HepG2 (cell line): ENCODE data around the gene FIS1.

Experiments
- EP300 ChIP-seq, 3 experiments: sonication (generic) in 1 of 3; formaldehyde crosslinking in 1 of 3; IDR thresholded peaks; 2 replicates each; pipeline versions ENCODE4 v1.5.1 to v1.6.1; 2011 to 2020; ENCODE audit warnings: low read depth in 2 of 3, low read length in 2 of 3, borderline replicate concordance in 1 of 3, improper control_type of control experiment in 1 of 3, mild to moderate bottlenecking in 1 of 3, missing genetic modification reagents in 1 of 3, moderate library complexity in 1 of 3
- HOXA7 ChIP-seq: sonication (generic); formaldehyde crosslinking; IDR thresholded peaks from 2 replicates; pipeline ENCODE4 v1.8.1; 2022; ENCODE audit warnings: mild to moderate bottlenecking, missing genetic modification reagents, moderate library complexity
- POLR2A ChIP-seq, 2 experiments: IDR thresholded peaks; 2 replicates each; pipeline ENCODE4 v1.6.1; 2011; ENCODE audit warnings: low read depth in 2 of 2, low read length in 2 of 2, mild to moderate bottlenecking in 1 of 2, moderate library complexity in 1 of 2; ENCODE audit not compliant: insufficient read depth in 1 of 2
- RBAK ChIP-seq: sonication (generic); formaldehyde crosslinking; IDR thresholded peaks from 2 replicates; pipeline ENCODE4 v1.5.1; 2020; ENCODE audit warnings: mild to moderate bottlenecking, missing genetic modification reagents
- SAFB2 ChIP-seq: sonication (generic); formaldehyde crosslinking; IDR thresholded peaks from 2 replicates; pipeline ENCODE4 v1.5.1; 2020; ENCODE audit warnings: missing genetic modification reagents, low read depth, mild to moderate bottlenecking, borderline replicate concordance
- SUZ12 ChIP-seq: fragments of 150-350 bp; IDR thresholded peaks from 2 replicates; pipeline ENCODE4 v1.6.1; 2014; ENCODE audit warnings: low read depth, low read length
- TF ChIP-seq, protein P1 (sequence below): IDR thresholded peaks from 2 replicates; pipeline ENCODE4 v1.6.1; 2016; ENCODE audit warnings: control low read depth
- TF ChIP-seq, protein P2 (sequence below): IDR thresholded peaks from 2 replicates; pipeline ENCODE4 v1.6.1; 2016; ENCODE audit warnings: low read depth, borderline replicate concordance
- TF ChIP-seq, protein P3 (sequence below): IDR thresholded peaks from 2 replicates; pipeline ENCODE4 v1.6.1; 2016
- TF ChIP-seq, protein P4 (sequence below): sonication (generic); formaldehyde crosslinking; IDR thresholded peaks from 2 replicates; pipeline ENCODE4 v1.5.0; 2020; ENCODE audit warnings: mild to moderate bottlenecking, missing genetic modification reagents, moderate library complexity

DNA sequence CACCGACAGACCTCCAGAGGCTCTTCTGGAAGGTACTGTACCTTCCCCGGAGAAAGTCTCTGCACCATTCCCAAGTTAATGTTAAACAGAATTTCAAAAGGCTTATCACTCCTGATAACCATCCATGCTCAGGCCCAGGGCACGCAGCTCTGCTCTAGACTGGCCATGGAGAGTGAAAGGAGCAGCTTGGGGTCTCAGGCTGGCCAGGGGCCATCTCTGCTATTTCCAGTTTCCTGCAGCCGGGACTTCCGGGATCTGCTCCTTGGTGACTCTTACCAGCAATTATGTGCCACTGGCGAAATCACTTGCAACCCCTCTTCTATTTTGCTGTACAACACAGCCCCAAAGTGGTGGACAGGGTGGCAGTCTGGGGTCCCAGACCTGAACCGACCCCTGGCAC, 13.2 kb downstream of the FIS1 start:
- TF ChIP-seq POLR2A (IDR thresholded peaks at IDR 0.05; ENCODE audit: insufficient read depth in 1 of 2, low read depth in 2 of 2, low read length in 2 of 2) (peak in 1 of 2 experiments; percentile 26; a peak in 1 of 4 replicates), EP300 (IDR thresholded peaks at IDR 0.05; ENCODE audit: low read depth in 2 of 2, low read length in 2 of 2) (no peak), EP300 (CRISPR knock-in tag; IDR thresholded peaks at IDR 0.05; ENCODE audit: borderline replicate concordance) (no peak), HOXA7 (no peak), RBAK (CRISPR knock-in tag) (no peak), SUZ12 (no peak), SAFB2 (no peak)
- TF ChIP-seq, protein P1, sequence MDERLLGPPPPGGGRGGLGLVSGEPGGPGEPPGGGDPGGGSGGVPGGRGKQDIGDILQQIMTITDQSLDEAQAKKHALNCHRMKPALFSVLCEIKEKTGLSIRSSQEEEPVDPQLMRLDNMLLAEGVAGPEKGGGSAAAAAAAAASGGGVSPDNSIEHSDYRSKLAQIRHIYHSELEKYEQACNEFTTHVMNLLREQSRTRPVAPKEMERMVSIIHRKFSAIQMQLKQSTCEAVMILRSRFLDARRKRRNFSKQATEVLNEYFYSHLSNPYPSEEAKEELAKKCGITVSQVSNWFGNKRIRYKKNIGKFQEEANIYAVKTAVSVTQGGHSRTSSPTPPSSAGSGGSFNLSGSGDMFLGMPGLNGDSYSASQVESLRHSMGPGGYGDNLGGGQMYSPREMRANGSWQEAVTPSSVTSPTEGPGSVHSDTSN (CRISPR knock-in tag), result no peak
- TF ChIP-seq, protein P2, sequence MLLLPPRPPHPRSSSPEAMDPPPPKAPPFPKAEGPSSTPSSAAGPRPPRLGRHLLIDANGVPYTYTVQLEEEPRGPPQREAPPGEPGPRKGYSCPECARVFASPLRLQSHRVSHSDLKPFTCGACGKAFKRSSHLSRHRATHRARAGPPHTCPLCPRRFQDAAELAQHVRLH (CRISPR knock-in tag), result no peak
- TF ChIP-seq, protein P3, sequence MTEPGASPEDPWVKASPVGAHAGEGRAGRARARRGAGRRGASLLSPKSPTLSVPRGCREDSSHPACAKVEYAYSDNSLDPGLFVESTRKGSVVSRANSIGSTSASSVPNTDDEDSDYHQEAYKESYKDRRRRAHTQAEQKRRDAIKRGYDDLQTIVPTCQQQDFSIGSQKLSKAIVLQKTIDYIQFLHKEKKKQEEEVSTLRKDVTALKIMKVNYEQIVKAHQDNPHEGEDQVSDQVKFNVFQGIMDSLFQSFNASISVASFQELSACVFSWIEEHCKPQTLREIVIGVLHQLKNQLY, result peak; percentile 46; the same call in 1 of the 2 replicates
- TF ChIP-seq, protein P4, sequence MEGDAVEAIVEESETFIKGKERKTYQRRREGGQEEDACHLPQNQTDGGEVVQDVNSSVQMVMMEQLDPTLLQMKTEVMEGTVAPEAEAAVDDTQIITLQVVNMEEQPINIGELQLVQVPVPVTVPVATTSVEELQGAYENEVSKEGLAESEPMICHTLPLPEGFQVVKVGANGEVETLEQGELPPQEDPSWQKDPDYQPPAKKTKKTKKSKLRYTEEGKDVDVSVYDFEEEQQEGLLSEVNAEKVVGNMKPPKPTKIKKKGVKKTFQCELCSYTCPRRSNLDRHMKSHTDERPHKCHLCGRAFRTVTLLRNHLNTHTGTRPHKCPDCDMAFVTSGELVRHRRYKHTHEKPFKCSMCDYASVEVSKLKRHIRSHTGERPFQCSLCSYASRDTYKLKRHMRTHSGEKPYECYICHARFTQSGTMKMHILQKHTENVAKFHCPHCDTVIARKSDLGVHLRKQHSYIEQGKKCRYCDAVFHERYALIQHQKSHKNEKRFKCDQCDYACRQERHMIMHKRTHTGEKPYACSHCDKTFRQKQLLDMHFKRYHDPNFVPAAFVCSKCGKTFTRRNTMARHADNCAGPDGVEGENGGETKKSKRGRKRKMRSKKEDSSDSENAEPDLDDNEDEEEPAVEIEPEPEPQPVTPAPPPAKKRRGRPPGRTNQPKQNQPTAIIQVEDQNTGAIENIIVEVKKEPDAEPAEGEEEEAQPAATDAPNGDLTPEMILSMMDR (CRISPR knock-in tag), result no peak
